Liver (tissue), 9 donors: ENCODE data around the gene ZNF740. TPM values are rescaled to one million over a fixed set of nuclear protein-coding genes. Genes with fewer than 3 reads are reported as not detected.

Experiments
- DNase-seq: peaks from one replicate; pipeline ENCODE4 v3.0.0-alpha.2; 2017; ENCODE audit warnings: low spot score
- H3K27ac ChIP-seq, 2 donors: one replicate each; pipeline ENCODE4 v1.7.0; 2013; ENCODE audit warnings: inconsistent platforms in 2 of 2, low read length in 2 of 2, control low read depth in 1 of 2, low read depth in 1 of 2, mild to moderate bottlenecking in 1 of 2
- H3K27me3 ChIP-seq, 4 donors: one replicate each; pipeline versions ENCODE4 v1.6.1 to v1.7.0; 2013; ENCODE audit warnings: low read length in 3 of 4, inconsistent platforms in 1 of 4, mild to moderate bottlenecking in 1 of 4, moderate library complexity in 1 of 4; ENCODE audit not compliant: control insufficient read depth in 4 of 4, insufficient read depth in 4 of 4
- H3K36me3 ChIP-seq, 4 donors: one replicate each; pipeline versions ENCODE4 v1.6.1 to v1.7.0; 2013; ENCODE audit warnings: low read length in 3 of 4, mild to moderate bottlenecking in 3 of 4, low read depth in 1 of 4, moderate library complexity in 1 of 4; ENCODE audit not compliant: control insufficient read depth in 4 of 4, insufficient read depth in 3 of 4
- H3K4me1 ChIP-seq, 4 donors: one replicate each; pipeline versions ENCODE4 v1.6.1 to v1.7.0; 2013; ENCODE audit warnings: low read length in 3 of 4, mild to moderate bottlenecking in 3 of 4, moderate library complexity in 1 of 4; ENCODE audit not compliant: control insufficient read depth in 4 of 4, insufficient read depth in 4 of 4
- H3K4me3 ChIP-seq, 3 donors: one replicate each; pipeline versions ENCODE4 v1.6.1 to v1.7.0; 2013; ENCODE audit warnings: low read length in 3 of 3, control low read depth in 1 of 3, low read depth in 1 of 3, mild to moderate bottlenecking in 1 of 3
- H3K9ac ChIP-seq, 2 donors: one replicate each; pipeline ENCODE4 v1.7.0; 2013; ENCODE audit warnings: low read length in 2 of 2, mild to moderate bottlenecking in 2 of 2, moderate library complexity in 2 of 2, control low read depth in 1 of 2, low read depth in 1 of 2
- H3K9me3 ChIP-seq, 4 donors: one replicate each; pipeline versions ENCODE4 v1.6.1 to v1.7.0; 2013; ENCODE audit warnings: low read length in 3 of 4; ENCODE audit not compliant: control insufficient read depth in 4 of 4
- ATF3 ChIP-seq: IDR thresholded peaks from 2 replicates; pipeline ENCODE4 v1.6.1; 2016; ENCODE audit warnings: antibody characterized with exemption
- EGR1 ChIP-seq, 2 donors: IDR thresholded peaks; 2 replicates each; pipeline ENCODE4 v1.6.1; 2016 to 2018; ENCODE audit warnings: antibody characterized with exemption in 2 of 2, low read depth in 2 of 2
- GABPA ChIP-seq, 2 donors: IDR thresholded peaks in 1 of 2; conservative IDR thresholded peaks in 1 of 2; 2 replicates each; pipeline ENCODE4 v1.6.1; 2016; ENCODE audit warnings: antibody characterized with exemption in 2 of 2, mild to moderate bottlenecking in 1 of 2, moderate library complexity in 1 of 2
- HNF4A ChIP-seq, 2 donors: conservative IDR thresholded peaks; 2 replicates each; pipeline ENCODE4 v1.6.1; 2016; ENCODE audit warnings: antibody characterized with exemption in 2 of 2, mild to moderate bottlenecking in 2 of 2
- HNF4G ChIP-seq: IDR thresholded peaks from 2 replicates; pipeline ENCODE4 v1.6.1; 2016; ENCODE audit warnings: antibody characterized with exemption
- JUND ChIP-seq, 2 donors: IDR thresholded peaks; 2 replicates each; pipeline ENCODE4 v1.6.1; 2016; ENCODE audit warnings: antibody characterized with exemption in 2 of 2
- NR2F2 ChIP-seq: IDR thresholded peaks from 2 replicates; pipeline ENCODE4 v1.6.1; 2016; ENCODE audit warnings: antibody characterized with exemption
- RAD21 ChIP-seq, 2 donors: IDR thresholded peaks; 2 replicates each; pipeline ENCODE4 v1.6.1; 2016; ENCODE audit warnings: antibody characterized with exemption in 2 of 2, mild to moderate bottlenecking in 2 of 2
- RXRA ChIP-seq, 2 donors: IDR thresholded peaks; 2 replicates each; pipeline ENCODE4 v1.6.1; 2017 to 2018; ENCODE audit warnings: antibody characterized with exemption in 2 of 2, mild to moderate bottlenecking in 1 of 2
- SP1 ChIP-seq: IDR thresholded peaks from 2 replicates; pipeline ENCODE4 v1.6.1; 2018; ENCODE audit warnings: antibody characterized with exemption, mild to moderate bottlenecking
- TAF1 ChIP-seq: conservative IDR thresholded peaks from 2 replicates; pipeline ENCODE4 v1.6.1; 2016; ENCODE audit warnings: antibody characterized with exemption, mild to moderate bottlenecking
- YY1 ChIP-seq: IDR thresholded peaks from 2 replicates; pipeline ENCODE4 v1.6.1; 2016; ENCODE audit warnings: antibody characterized with exemption, mild to moderate bottlenecking
- ZBTB33 ChIP-seq: IDR thresholded peaks from 2 replicates; pipeline ENCODE4 v1.6.1; 2016; ENCODE audit warnings: antibody characterized with exemption
- WGBS: extraction: QIAGEN DNeasy Blood & Tissue Kit; methylation state at CpG from one replicate; pipeline ENCODE4 v1.1.7; 2013; 5-methylcytosine and 5-hydroxymethylcytosine counted together
- polyA plus RNA-seq, 2 donors: library from polyadenylated mRNA; stranded (reverse) in 1 of 2; unstranded in 1 of 2; fragments of 200-250 nt in 1 of 2; fragments of >200 nt in 1 of 2; fragmentation: Nextera tagmentation in 1 of 2; extraction: Ambion mirVana in 1 of 2; gene quantifications; one replicate each; pipeline versions ENCODE4 v1.2.1 to v1.2.3, GENCODE V29; 2013 to 2015
- total RNA-seq, 2 donors: library from RNA; depleted of rRNA; stranded (reverse); fragments of >200 nt; gene quantifications; one replicate each; pipeline ENCODE4 v1.2.3, GENCODE V29; 2014
- TF ChIP-seq, protein P1 (sequence below): IDR thresholded peaks from 2 replicates; pipeline ENCODE4 v1.6.1; 2016; ENCODE audit warnings: antibody characterized with exemption
- TF ChIP-seq, protein P2 (sequence below): IDR thresholded peaks from 2 replicates; pipeline ENCODE4 v1.6.1; 2016; ENCODE audit warnings: antibody characterized with exemption, mild to moderate bottlenecking
- donor health status: healthy.
- donor health status: healthy.
- donor health status: healthy.
- donor health status: healthy.
- donor health status: healthy.

The ZNF740 gene, protein sequence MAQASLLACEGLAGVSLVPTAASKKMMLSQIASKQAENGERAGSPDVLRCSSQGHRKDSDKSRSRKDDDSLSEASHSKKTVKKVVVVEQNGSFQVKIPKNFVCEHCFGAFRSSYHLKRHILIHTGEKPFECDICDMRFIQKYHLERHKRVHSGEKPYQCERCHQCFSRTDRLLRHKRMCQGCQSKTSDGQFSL
- total RNA-seq (10 to 100 TPM in 1 of 2 donors, 1 to 10 TPM in 1; 8.4 to 14.4 TPM), polyA plus RNA-seq (1 to 10 TPM; 1.4 to 4.3 TPM)

GRCh38 chr12:53180220-53180930 is at the start of gene ZNF740, which contains the start of gene CSAD:
Gene ZNF740 (plus strand): TSS chr12:53180722. CDS start chr12:53181984, 1,262 bp downstream.
Gene CSAD (minus strand): TSS chr12:53180925. CDS start chr12:53173470, 7,455 bp downstream.
- Histone ChIP-seq H3K4me1 (peaks cover 10 to 61% (median 43%) of the 10 kb centered on the region in 4 donors), H3K4me3 (peak within 1 kb of the TSS; percentile 80 to 90 (median 89)), H3K36me3 (peaks cover 0 to 14% (median 7%) of the 10 kb centered on the region in 4 donors), H3K27me3 (no peaks in the 10 kb centered on the region), H3K9me3 (no peaks in the 10 kb centered on the region), H3K9ac (peak within 1 kb of the TSS; percentile 61 to 77), H3K27ac (peak within 1 kb of the TSS; percentile 89 to 98)
- WGBS, result under 1% methylated on average over 70 of the region's 70 CpGs
- DNase-seq, result peak; percentile 90
- TF ChIP-seq, protein P1, sequence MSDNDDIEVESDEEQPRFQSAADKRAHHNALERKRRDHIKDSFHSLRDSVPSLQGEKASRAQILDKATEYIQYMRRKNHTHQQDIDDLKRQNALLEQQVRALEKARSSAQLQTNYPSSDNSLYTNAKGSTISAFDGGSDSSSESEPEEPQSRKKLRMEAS, result peak; percentile 32
- no peak for TF ChIP-seq HNF4G
- peak; percentile 84 to 96 for TF ChIP-seq GABPA (IDR thresholded peaks at IDR 0.05 in 1 of 2, conservative IDR thresholded peaks at IDR 0.05 in 1 of 2)
- peak; percentile 71 for TF ChIP-seq SP1
- TF ChIP-seq, protein P2, sequence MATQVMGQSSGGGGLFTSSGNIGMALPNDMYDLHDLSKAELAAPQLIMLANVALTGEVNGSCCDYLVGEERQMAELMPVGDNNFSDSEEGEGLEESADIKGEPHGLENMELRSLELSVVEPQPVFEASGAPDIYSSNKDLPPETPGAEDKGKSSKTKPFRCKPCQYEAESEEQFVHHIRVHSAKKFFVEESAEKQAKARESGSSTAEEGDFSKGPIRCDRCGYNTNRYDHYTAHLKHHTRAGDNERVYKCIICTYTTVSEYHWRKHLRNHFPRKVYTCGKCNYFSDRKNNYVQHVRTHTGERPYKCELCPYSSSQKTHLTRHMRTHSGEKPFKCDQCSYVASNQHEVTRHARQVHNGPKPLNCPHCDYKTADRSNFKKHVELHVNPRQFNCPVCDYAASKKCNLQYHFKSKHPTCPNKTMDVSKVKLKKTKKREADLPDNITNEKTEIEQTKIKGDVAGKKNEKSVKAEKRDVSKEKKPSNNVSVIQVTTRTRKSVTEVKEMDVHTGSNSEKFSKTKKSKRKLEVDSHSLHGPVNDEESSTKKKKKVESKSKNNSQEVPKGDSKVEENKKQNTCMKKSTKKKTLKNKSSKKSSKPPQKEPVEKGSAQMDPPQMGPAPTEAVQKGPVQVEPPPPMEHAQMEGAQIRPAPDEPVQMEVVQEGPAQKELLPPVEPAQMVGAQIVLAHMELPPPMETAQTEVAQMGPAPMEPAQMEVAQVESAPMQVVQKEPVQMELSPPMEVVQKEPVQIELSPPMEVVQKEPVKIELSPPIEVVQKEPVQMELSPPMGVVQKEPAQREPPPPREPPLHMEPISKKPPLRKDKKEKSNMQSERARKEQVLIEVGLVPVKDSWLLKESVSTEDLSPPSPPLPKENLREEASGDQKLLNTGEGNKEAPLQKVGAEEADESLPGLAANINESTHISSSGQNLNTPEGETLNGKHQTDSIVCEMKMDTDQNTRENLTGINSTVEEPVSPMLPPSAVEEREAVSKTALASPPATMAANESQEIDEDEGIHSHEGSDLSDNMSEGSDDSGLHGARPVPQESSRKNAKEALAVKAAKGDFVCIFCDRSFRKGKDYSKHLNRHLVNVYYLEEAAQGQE, result peak; percentile 41
- peak; percentile 32 for TF ChIP-seq TAF1
- no peak for TF ChIP-seq JUND (IDR thresholded peaks at IDR 0.05)
- peak; percentile 55 to 61 for TF ChIP-seq RXRA (IDR thresholded peaks at IDR 0.05)
- TF ChIP-seq HNF4A (conservative IDR thresholded peaks at IDR 0.05), result peak; percentile 9 to 35
- peak; percentile 90 to 96 for TF ChIP-seq EGR1 (IDR thresholded peaks at IDR 0.05; ENCODE audit: low read depth in 2 of 2)
- TF ChIP-seq YY1, result peak; percentile 76

- H3K4me1 ChIP-seq, result no peaks in the 10 kb centered on the region
- WGBS, result 67% methylated on average over 2 of the region's 2 CpGs
- no peaks in the 10 kb centered on the region for H3K27me3 ChIP-seq
- peak; percentile 60 to 69 for TF ChIP-seq HNF4A (conservative IDR thresholded peaks at IDR 0.05)
- no peak for TF ChIP-seq RAD21 (IDR thresholded peaks at IDR 0.05)
- no peak overlapping the region for H3K9ac ChIP-seq
- H3K27ac ChIP-seq, result no peak overlapping the region
- no peaks in the 10 kb centered on the region for H3K36me3 ChIP-seq
- H3K4me3 ChIP-seq, result no peak overlapping the region
- H3K9me3 ChIP-seq, result no peaks in the 10 kb centered on the region
- DNase-seq, result no peak
Measured at GRCh38 chr12:53131844-53132243, 48.7 kb upstream of the ZNF740 start.

DNA sequence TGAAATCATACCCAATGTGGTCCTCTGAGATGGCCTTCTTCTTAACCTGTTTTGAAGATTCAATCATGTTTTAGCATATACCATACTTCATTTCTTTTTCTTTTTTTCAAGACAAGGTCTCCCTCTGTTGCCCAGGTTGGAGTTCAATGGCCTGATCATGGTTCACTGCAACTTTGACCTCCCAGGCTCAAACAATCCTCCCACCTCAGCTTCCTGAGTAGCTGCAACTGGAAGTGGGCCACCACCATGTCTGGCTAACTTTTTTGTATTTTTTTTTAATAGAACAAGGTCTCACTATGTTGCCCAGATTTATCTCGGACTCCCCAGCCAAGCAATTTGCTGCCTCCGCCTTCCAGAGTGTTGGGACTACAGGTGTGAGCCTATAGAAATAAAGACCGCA is 46.8 kb upstream of the ZNF740 start:
- peaks cover 0 to 1% (median 0%) of the 10 kb centered on the region in 4 donors for H3K9me3 ChIP-seq
- 81% methylated on average over 3 of the region's 3 CpGs for WGBS

More for the DNA sequence above, 46.8 kb upstream of the ZNF740 start:
- TF ChIP-seq RXRA (IDR thresholded peaks at IDR 0.05) (peak; percentile 23 to 62), ZBTB33 (no peak), YY1 (no peak), GABPA (IDR thresholded peaks at IDR 0.05 in 1 of 2, conservative IDR thresholded peaks at IDR 0.05 in 1 of 2) (no peak), ATF3 (no peak), HNF4A (conservative IDR thresholded peaks at IDR 0.05) (peak; percentile 30 to 67), NR2F2 (no peak), HNF4G (no peak)
- TF ChIP-seq, protein P2, result no peak
- H3K36me3 ChIP-seq, result no peaks in the 10 kb centered on the region
- H3K4me1 ChIP-seq, result no peaks in the 10 kb centered on the region
- H3K27ac ChIP-seq, result no peak overlapping the region
- no peak overlapping the region for H3K4me3 ChIP-seq
- no peak overlapping the region for H3K9ac ChIP-seq
- no peaks in the 10 kb centered on the region for H3K27me3 ChIP-seq
- DNase-seq, result no peak
